ENCODE results near the gene FYCO1. TPM values are rescaled to one million over a fixed set of nuclear protein-coding genes. Genes with fewer than 3 reads are reported as not detected.

The FYCO1 gene
- total RNA-seq, 1 donor from 2014 or later = 8.3 TPM

- DNase-seq (ENCODE audit: low read depth in 2 of 2) = no peak
These were observed 78.3 kb downstream of the FYCO1 start for GRCh38 chr3:45917146-45917898.

GRCh38 chr3:45915518-45916231 is 79.9 kb downstream of the FYCO1 start:
- DNase-seq (ENCODE audit: low read depth in 2 of 2) = no peak

DNA sequence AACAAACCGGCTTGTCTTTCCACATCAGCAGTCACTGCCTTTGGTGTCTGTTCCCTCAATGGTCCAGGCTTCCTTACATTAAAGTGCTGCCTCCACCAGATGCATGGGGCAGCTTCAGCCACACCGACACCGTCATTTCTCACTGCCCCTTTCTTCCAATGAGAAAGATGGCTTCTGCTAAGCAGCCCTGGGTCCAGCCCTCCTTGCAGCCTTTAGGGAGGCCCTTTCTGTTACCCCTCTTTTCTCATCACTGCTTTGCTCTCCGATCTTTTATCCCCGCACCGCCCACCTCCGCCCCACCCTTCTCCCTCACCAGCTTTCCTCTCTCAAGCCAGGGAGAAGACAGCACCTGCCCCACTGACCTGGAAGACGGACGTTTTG is 80.6 kb downstream of the FYCO1 start:
- DNase-seq (ENCODE audit: low read depth in 2 of 2) = no peak

DNA sequence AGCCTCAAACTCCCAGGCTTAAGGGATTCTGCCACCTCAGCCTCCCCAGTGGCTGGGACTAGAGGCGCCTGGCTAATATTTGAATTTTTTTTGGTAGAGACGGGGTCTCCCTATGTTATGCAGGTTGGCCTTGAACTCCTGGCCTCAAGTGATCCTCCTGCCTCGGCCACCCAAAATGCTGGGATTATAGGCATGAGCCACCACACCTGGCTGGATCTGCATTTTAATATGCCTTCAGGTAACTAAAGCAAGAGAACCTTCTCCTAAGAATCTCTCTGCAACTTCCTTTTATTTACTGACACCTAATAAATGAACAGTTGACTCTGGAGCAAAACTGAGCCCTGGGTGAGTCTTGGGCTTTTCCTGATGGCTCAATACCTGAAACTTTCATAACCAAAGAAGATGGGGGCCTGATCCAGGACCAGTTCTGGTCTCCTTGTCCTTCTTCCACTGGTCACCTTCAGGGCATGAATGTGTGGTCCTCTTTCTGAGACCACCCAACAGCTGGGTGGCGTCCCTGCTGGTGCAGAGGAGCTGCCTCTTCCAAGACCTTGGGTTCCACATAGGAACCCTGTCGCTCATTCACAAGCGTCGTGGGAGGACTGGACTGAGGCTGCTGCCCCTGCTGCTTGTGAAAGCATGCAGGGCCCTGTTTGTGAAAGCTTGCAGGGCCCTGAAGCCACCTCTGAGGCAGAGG is 81.1 kb downstream of the FYCO1 start:
- DNase-seq (ENCODE audit: low read depth in 2 of 2) = no peak

DNA sequence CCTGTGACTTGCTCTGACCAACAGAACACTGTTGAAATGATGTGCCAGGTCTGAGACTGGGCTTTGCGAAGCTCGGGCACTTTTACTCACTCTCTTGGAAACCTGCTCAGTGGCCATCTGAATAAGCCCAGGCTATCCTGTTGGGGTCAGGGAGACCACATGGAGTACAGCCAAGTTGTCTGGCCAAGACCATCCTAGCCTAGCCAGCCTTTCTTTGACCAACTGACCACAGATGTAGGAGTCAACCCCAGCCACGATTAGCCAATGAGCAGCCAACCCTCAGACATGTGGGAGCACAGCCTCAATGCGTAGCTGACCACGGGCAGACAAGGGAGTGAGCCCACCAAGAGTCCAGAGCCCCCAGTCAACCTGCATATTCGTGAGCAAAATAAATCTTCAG is 83.2 kb downstream of the FYCO1 start:
- no peak for DNase-seq (ENCODE audit: low read depth in 2 of 2)

DNA sequence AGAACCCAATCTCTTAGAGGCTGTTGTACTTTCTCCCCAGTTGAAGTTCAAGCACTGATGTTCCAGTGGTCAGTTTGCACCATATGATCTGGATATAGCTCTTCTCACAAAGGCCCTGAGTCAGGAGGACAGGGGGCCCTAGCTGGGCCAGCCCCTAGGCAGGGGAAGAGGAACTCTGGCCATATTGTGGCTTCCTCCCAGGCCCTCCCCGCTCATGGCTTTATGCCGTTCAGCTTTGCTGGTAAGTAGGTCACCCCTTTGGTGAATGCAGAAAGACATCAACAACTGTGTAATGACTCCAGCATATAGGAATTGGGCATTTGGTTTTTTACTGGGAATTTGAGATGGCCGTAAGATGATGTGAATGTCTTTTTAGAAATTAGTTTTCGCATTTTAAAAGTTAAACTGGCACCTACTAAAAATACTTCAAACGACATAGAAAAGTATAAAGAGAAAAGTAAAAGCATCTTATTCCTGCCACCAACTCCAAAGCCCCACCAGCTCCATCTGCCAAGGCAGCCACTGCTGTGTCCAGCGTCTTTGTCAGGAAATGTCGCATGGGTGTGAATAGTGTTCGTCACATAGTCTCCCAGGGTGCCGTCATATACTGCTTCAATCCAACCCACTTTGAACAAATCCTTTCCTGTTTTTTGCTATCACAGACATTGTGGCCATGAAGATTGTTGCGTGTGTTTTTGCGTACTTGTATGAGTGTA is 84.0 kb downstream of the FYCO1 start:
- no peak for DNase-seq (ENCODE audit: low read depth in 2 of 2)

- no peak for DNase-seq (ENCODE audit: low read depth in 2 of 2)
These were observed 84.7 kb downstream of the FYCO1 start for GRCh38 chr3:45910892-45911291.

DNA sequence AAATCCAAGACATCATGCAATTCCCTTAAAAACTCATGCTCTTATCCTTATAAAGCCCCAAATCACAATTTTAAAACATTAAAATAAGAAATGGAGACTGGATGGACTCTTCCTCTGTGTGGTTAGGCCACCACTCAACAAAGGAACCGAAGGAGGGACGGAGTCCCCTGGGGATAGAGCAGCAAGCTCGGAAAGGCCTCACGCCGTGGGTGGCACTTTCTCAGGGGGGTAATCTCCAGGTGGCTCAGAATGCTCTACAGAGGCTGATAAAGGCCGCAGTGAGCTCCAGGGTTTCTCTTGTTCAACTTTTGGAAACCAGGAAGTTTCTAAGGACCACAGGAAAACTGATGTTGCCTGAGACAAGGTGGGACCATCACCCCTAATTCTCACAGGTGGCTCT is 86.1 kb downstream of the FYCO1 start:
- no peak for DNase-seq (ENCODE audit: low read depth in 2 of 2)

DNA sequence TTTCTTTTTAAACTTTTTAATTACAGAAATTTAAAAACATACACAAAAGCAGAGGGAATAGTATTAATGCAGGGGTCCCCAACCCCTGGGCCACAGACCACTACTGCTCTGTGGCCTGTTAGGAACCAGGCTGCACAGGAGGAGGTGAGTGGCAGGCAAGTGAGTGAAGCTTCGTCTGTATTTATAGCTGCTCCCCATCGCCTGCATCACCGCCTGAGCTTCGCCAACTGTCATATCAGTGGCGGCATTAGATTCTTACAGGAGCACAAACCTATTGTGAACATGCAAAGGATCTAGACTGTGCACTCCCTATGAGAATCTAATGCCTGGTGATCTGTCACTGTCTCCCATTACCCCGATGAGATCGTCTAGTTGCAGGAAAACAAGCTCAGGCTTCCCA is 86.9 kb downstream of the FYCO1 start:
- DNase-seq (ENCODE audit: low read depth in 2 of 2) = no peak

DNA sequence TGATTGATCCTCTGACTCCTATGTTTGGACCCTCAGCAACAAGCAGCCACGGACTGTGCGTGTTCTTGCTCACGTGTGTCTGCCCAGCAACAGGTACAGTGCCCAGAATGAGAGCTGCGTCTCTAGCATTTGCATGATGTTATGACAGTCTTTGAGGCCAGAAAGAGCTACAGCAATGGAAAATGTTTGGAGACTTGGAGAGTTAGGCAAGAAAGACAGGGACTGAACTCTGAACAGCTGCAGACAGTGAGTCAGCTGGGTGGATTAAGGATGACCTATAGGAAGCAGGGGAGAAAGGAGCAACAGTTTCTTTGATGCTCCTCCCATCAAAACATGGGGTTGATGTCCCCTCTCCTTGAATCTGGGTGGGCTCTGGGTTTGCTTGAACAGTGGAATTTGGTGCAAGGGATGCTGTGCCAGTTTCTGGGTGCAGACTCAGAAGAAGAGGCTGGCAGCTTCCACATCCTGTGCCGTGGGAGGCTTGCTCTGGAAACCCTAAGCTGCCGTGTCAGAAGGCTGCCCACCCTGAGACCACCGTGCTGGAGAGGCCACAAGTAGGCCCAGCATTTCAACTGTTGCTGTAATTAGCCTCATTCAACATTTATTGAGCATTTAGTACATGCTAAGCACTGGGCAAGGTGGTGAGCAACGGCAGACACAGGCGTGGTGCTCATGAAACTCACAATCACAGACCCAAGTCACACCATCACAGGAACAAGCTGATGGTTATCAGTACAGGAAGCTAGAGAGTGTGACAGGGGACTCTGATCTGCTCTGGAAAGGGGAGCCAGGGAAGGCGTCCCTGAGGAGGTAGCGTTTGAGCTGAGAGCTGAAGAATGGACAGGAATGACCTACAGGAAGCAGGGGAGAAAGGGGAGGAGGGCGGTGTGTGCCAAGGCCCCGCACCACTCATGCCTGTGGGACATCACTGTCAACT is 87.6 kb downstream of the FYCO1 start:
- DNase-seq (ENCODE audit: low read depth in 2 of 2) = no peak

DNA sequence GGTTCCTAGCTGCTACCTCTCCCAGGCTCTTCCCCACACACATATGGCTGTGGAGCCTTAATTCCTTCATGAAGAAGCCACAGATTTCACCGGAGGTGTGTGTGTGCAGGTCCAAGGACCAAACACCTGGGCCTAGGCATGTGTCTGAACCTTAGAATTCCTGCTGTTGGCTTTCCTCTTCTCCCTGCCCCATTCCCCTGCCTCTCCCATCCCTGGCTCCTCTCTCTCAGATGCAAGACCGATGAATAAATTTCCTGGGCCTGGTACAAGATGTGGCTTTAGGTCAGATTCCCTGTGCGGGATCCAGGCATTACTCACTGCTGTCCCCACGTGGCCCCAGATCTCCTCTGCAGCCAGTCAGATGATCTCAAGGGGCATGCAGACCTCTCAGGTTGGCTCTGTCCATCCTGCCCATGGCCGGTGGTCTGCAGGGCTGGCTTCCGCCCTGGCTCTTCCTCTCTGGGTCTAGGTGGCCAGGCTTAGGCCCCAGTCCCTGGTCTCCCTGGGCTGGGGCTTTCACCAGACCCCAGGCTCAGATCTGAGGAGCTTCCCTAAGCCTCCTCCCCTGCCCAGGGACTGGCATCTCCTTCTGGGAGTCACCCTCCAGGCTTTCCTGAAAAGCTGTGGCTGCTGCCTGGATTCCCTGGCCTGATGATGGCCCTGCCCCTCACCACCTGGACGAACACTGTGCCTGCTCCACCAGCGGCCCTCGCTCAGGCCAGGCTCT is 88.8 kb downstream of the FYCO1 start:
- DNase-seq (ENCODE audit: low read depth in 2 of 2) = peak in 1 of 2 donors; percentile 38

DNA sequence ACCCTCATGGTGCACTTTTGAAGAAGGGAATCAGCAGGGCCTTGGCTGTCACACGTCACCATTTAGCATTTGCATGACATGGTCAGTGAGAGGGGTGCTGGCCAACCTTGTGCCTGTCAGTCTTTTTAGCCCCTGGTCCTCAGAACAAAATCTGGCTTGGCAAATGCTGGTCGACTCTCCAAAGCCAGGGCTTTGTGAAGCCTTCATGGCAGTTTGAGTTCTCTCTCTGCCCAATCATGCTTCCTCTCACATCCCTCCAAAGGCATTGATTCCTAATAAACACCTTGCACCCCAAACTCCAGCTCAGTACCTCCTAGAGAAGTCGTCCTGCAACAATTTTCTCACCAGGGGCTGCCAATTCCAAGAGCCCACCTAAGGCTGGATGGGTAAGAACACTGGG is 89.9 kb downstream of the FYCO1 start:
- DNase-seq (ENCODE audit: low read depth in 2 of 2) = no peak

- no peak for DNase-seq (ENCODE audit: low read depth in 2 of 2)
These were observed 90.7 kb downstream of the FYCO1 start for GRCh38 chr3:45904931-45905330.

DNA sequence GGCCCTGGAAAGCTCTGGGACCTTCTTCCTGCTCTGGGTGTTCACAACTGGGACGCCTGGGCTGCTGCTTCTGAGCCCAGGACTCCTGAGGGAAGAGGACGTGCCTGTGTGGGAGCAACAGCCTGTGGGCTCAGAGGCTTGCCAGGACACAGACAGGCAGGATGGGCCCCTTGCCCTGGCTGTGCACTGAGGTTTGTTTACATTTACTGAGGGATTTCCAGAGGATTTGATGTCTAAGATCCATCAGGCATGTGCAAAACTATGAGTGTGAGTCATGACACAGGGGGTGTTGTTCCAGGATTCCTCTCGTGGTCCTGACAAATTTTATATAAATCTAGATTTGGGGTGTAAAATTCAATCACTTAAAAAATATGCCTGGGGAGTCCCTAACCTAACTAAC is 98.7 kb downstream of the FYCO1 start:
- DNase-seq (ENCODE audit: low read depth in 2 of 2) = no peak

DNA sequence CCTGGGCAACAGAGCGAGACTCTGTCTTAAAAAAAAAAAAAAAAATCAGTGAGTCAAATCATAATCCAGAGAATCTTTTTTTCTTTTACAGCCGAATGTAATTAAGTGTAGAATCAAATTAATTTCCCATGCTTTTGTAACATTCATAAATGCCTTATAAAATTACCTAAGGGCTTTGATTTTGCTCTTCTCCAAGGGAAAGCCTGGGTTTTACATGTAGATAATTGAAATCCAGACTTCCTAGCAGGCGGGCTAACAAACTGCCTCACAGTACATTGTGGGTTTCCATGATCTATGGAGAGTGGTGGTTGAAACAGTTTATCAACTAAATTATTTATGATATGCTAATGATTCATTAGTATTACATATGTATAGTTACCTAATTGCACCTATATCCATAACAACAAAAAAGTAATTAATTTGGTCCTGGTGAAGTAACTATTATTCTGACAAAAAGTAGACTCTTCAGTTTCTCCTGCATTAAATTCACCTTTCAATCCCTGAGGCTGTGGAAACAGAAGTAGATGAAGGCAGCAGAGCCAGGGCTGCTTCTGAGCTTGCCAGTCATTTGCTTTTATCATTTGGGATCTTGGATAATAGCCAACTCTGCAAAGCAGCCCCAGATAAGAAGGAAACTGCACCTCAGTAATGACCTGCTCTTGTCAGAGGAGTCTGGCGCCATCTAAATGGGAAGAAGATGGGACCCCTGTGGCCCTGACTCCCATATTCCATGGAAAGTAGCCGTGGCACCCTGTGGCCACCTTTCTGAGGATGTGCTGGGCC is 99.7 kb downstream of the FYCO1 start:
- no peak for DNase-seq (ENCODE audit: low read depth in 2 of 2)

GRCh38 chr3:45894015-45894414 is 101.6 kb downstream of the FYCO1 start:
- DNase-seq (ENCODE audit: low read depth in 2 of 2) = no peak

GRCh38 chr3:45892161-45892560 is 103.5 kb downstream of the FYCO1 start:
- DNase-seq (ENCODE audit: low read depth in 2 of 2) = no peak

GRCh38 chr3:45890405-45890804 is 105.2 kb downstream of the FYCO1 start:
- DNase-seq (ENCODE audit: low read depth in 2 of 2) = peak in 1 of 2 donors; percentile 6

DNA sequence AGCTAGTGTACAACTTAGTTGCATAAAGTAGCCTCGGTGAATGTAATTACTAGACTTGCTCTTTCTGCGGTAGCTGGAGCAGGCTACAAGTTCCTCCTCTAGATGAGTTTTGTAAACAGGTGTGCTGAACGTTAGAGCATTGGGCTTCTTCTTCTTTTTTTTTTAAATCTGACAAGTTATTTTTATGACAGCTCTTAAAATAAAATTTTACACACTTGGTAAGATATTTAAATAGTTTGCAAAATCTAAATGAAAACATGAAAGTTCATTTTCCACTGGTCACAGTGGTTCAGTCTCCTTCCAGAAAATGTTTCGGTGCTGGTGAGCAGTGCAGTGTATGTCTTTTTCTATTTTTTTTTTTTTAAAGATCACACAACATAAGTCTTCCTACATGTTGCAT is 106.3 kb downstream of the FYCO1 start:
- DNase-seq (ENCODE audit: low read depth in 2 of 2) = no peak

Data from dermis microvascular lymphatic vessel endothelial cell (primary cell).